NK-92 (cell line): ENCODE measurements around the gene KCTD13.
"Not testable (repeated sequence)": the region's sequence is repeated elsewhere in the genome, so short reads cannot be mapped to it uniquely, and the experiment has no call there.

Experiments used
- DNase-seq: peaks from one replicate; lab custom pipeline; 2025; ENCODE audit not compliant: unreplicated experiment; lab: John Stamatoyannopoulos, UW

The KCTD13 gene

GRCh38 chr16:29883987-29884386, 42.0 kb downstream of the KCTD13 start:
- DNase-seq: no peak

- no peak for DNase-seq
These were observed 45.0 kb downstream of the KCTD13 start for GRCh38 chr16:29881050-29881449.

GRCh38 chr16:29878172-29878571, 47.9 kb downstream of the KCTD13 start:
- DNase-seq: no peak

- no peak for DNase-seq
These were observed 48.6 kb downstream of the KCTD13 start for GRCh38 chr16:29877266-29877961.

GRCh38 chr16:29876594-29877249, 49.3 kb downstream of the KCTD13 start:
- no peak for DNase-seq

GRCh38 chr16:29876217-29876593, 49.8 kb downstream of the KCTD13 start:
- no peak for DNase-seq

GRCh38 chr16:29875206-29875605, 50.8 kb downstream of the KCTD13 start:
- no peak for DNase-seq

GRCh38 chr16:29873319-29873718, 52.7 kb downstream of the KCTD13 start:
- no peak for DNase-seq

GRCh38 chr16:29871822-29872546, 54.0 kb downstream of the KCTD13 start:
- DNase-seq: no peak

- not testable (repeated sequence) for DNase-seq
These were observed 57.0 kb downstream of the KCTD13 start for GRCh38 chr16:29869067-29869466.

- no peak for DNase-seq
These were observed 57.5 kb downstream of the KCTD13 start for GRCh38 chr16:29868396-29869009.

GRCh38 chr16:29864205-29864604, 61.8 kb downstream of the KCTD13 start:
- DNase-seq: no peak

GRCh38 chr16:29863669-29863984, 62.4 kb downstream of the KCTD13 start:
- DNase-seq: no peak

GRCh38 chr16:29862884-29863668, 63.0 kb downstream of the KCTD13 start, which contains the start of gene CDIPT:
Gene CDIPT, minus strand, starts transcription at chr16:29863226. Its CDS starts 369 bp downstream, at chr16:29862857.
- peak; percentile 64 for DNase-seq

- DNase-seq: no peak
These were observed 63.6 kb downstream of the KCTD13 start for GRCh38 chr16:29862383-29862883.

- DNase-seq: no peak
These were observed 65.8 kb downstream of the KCTD13 start for GRCh38 chr16:29860218-29860617.

GRCh38 chr16:29858974-29859373, 67.1 kb downstream of the KCTD13 start:
- no peak for DNase-seq

- no peak for DNase-seq
These were observed 67.7 kb downstream of the KCTD13 start for GRCh38 chr16:29858149-29858849.

- no peak for DNase-seq
These were observed 68.8 kb downstream of the KCTD13 start for GRCh38 chr16:29857133-29857760.
